OCI-LY7 (cell line): ENCODE data around the gene ANKRD39. TPM values are rescaled to one million over a fixed set of nuclear protein-coding genes. Genes with fewer than 3 reads are reported as not detected.

ENCODE experiments used
- BruUV-seq: library from RNA; stranded (reverse); fragments of 400-500 nt; replicated peaks from 2 replicates; lab custom pipeline; 2021; lab: Mats Ljungman, UMichigan
- CTCF ChIA-PET: fragments of 300-600 bp; sonication (Branson Sonifier 250); formaldehyde crosslinking; loops from one replicate; lab custom pipeline; 2022; ENCODE audit warnings: antibody characterized with exemption; ENCODE audit not compliant: unreplicated experiment; lab: Charles Lee
- POLR2A ChIA-PET: fragments of 300-600 bp; sonication (Branson Sonifier 250); formaldehyde crosslinking; loops from one replicate; lab custom pipeline; 2022; ENCODE audit warnings: antibody characterized with exemption; lab: Charles Lee
- DNase-seq: peaks from one replicate; pipeline ENCODE4 v3.0.0-alpha.2; 2015; ENCODE audit warnings: low spot score
- H2AFZ ChIP-seq: fragments of 200-600 bp; sonication (generic), shearing (Covaris generic); 2 replicates; pipeline ENCODE4 v1.6.1; 2014; ENCODE audit warnings: mild to moderate bottlenecking, antibody characterized with exemption, low read length, moderate library complexity
- H3K27ac ChIP-seq: fragments of 200-600 bp; sonication (generic); 2 replicates; pipeline ENCODE4 v1.5.1; 2014; ENCODE audit warnings: mixed run types, low read depth, mild to moderate bottlenecking, moderate library complexity, low read length, inconsistent platforms; ENCODE audit not compliant: poor library complexity, severe bottlenecking
- H3K36me3 ChIP-seq: fragments of 200-600 bp; sonication (generic); 2 replicates; pipeline ENCODE4 v1.6.1; 2014; ENCODE audit warnings: mild to moderate bottlenecking, antibody characterized with exemption, low read length, moderate library complexity, mixed read lengths; ENCODE audit not compliant: insufficient read depth
- H3K4me1 ChIP-seq: fragments of 200-600 bp; sonication (generic); 2 replicates; pipeline ENCODE4 v1.5.1; 2014; ENCODE audit warnings: mild to moderate bottlenecking, low read length; ENCODE audit not compliant: insufficient read depth, poor library complexity, severe bottlenecking
- H3K4me2 ChIP-seq: fragments of 200-600 bp; sonication (generic); 2 replicates; pipeline ENCODE4 v1.6.1; 2014; ENCODE audit warnings: mild to moderate bottlenecking, low read length
- H3K4me3 ChIP-seq: fragments of 200-600 bp; sonication (generic); 2 replicates; pipeline ENCODE4 v1.5.1; 2014; ENCODE audit warnings: mild to moderate bottlenecking, low read depth, low read length; ENCODE audit not compliant: poor library complexity, severe bottlenecking
- H3K79me2 ChIP-seq: fragments of 200-600 bp; sonication (generic); 2 replicates; pipeline ENCODE4 v1.6.1; 2016; ENCODE audit warnings: low read depth, mild to moderate bottlenecking, low read length, moderate library complexity, mixed read lengths; ENCODE audit not compliant: insufficient read depth
- H3K9me2 ChIP-seq: fragments of 200-600 bp; sonication (generic); 2 replicates; pipeline ENCODE4 v1.6.1; 2016; ENCODE audit warnings: mild to moderate bottlenecking, low read length, mixed read lengths; ENCODE audit not compliant: insufficient read depth
- H3K9me3 ChIP-seq: fragments of 200-600 bp; sonication (generic); 2 replicates; pipeline ENCODE4 v1.6.1; 2014; ENCODE audit warnings: mild to moderate bottlenecking, mixed run types, low read length, mixed read lengths
- H4K20me1 ChIP-seq: fragments of 200-600 bp; sonication (generic); 2 replicates; pipeline ENCODE4 v1.6.1; 2014; ENCODE audit warnings: mild to moderate bottlenecking, antibody characterized with exemption, low read length, moderate library complexity, mixed read lengths; ENCODE audit not compliant: insufficient read depth
- CTCF ChIP-seq: fragments of 200-600 bp; sonication (generic); conservative IDR thresholded peaks from 2 replicates; pipeline ENCODE4 v1.5.1; 2014; ENCODE audit warnings: mild to moderate bottlenecking, antibody characterized with exemption, low read length, moderate library complexity, mixed read lengths
- EZH2phosphoT487 ChIP-seq: fragments of 200-600 bp; sonication (generic); IDR thresholded peaks from 2 replicates; pipeline ENCODE4 v1.6.1; 2018; ENCODE audit warnings: low read depth, borderline replicate concordance, mild to moderate bottlenecking, mixed run types, antibody characterized with exemption, low read length, moderate library complexity, mixed read lengths
- intact Hi-C: fragments of 100-400 bp; cut with micrococcal nuclease; formaldehyde crosslinking; loops from one replicate; pipeline ENCODE4 v1.10.0; 2022; ENCODE audit not compliant: unreplicated experiment
- total RNA-seq, 2 experiments: library from RNA; depleted of rRNA in 1 of 2; stranded (reverse); fragments of >200 nt in 1 of 2; shearing (Covaris generic) in 1 of 2; gene quantifications; 2 replicates each; pipeline ENCODE4 v1.2.3, GENCODE V29; 2014 to 2022

The ANKRD39 gene
- total RNA-seq, 2 experiments from 2014 or later: 22.2 to 24.1 TPM

- H3K9me2 ChIP-seq: no peaks in the 10 kb centered on the region
- TF ChIP-seq EZH2phosphoT487: no peak
- no peaks in the 10 kb centered on the region for H4K20me1 ChIP-seq
- POLR2A ChIA-PET: no interaction called here
- peaks cover 21% of the 10 kb centered on the region for H3K4me1 ChIP-seq
- no peak overlapping the region for H3K27ac ChIP-seq
- no TSS peak for BruUV-seq
- H3K4me2 ChIP-seq: no peak overlapping the region
- no peaks in the 10 kb centered on the region for H3K36me3 ChIP-seq
- no peak overlapping the region for H2AFZ ChIP-seq
- no peaks in the 10 kb centered on the region for H3K9me3 ChIP-seq
- no peak for DNase-seq
- intact Hi-C loops: no loop called here
- CTCF ChIA-PET: no interaction called here
- H3K4me3 ChIP-seq: no peak overlapping the region
- no peaks in the 10 kb centered on the region for H3K79me2 ChIP-seq
Observed at GRCh38 chr2:96897491-96898134, 39.8 kb upstream of the ANKRD39 start.

- Histone ChIP-seq H2AFZ (no peak overlapping the region; the same call in 1 of the 2 replicates), H3K9me3 (no peaks in the 10 kb centered on the region), H3K4me2 (no peak overlapping the region), H3K4me3 (no peak overlapping the region), H3K79me2 (no peaks in the 10 kb centered on the region), H3K9me2 (no peaks in the 10 kb centered on the region), H3K4me1 (peaks cover 32% of the 10 kb centered on the region), H3K36me3 (no peaks in the 10 kb centered on the region), H3K27ac (no peak overlapping the region), H4K20me1 (no peaks in the 10 kb centered on the region)
- CTCF ChIA-PET: no interaction called here
- intact Hi-C loops: no loop called here
- no TSS peak for BruUV-seq
- POLR2A ChIA-PET: interaction anchor here (0.6 kb wide), 1 partner anchor 28 kb away, joined by 3 read pairs; no protein-coding TSS in a partner anchor
- peak; percentile 21 for DNase-seq
- TF ChIP-seq CTCF: no peak
- TF ChIP-seq EZH2phosphoT487: no peak
Observed at GRCh38 chr2:96895746-96896651, 38.2 kb upstream of the ANKRD39 start.

- no peak for DNase-seq
- Histone ChIP-seq H3K36me3 (no peaks in the 10 kb centered on the region), H3K4me3 (no peak overlapping the region), H3K9me3 (no peaks in the 10 kb centered on the region), H3K27ac (no peak overlapping the region), H4K20me1 (no peaks in the 10 kb centered on the region), H2AFZ (no peak overlapping the region), H3K79me2 (no peaks in the 10 kb centered on the region), H3K9me2 (no peaks in the 10 kb centered on the region), H3K4me1 (peaks cover 32% of the 10 kb centered on the region), H3K4me2 (no peak overlapping the region)
- ChIA-PET CTCF (no interaction called here), POLR2A (interaction anchor here (0.6 kb wide), 1 partner anchor 27 kb away, joined by 3 read pairs; no protein-coding TSS in a partner anchor)
- TF ChIP-seq CTCF: no peak
- BruUV-seq: no TSS peak
- intact Hi-C loops: no loop called here
Observed at GRCh38 chr2:96895032-96895745, 37.4 kb upstream of the ANKRD39 start.
